Measurements from ENCODE around the gene TRIM8.

Gene TRIM8

GRCh38 chr10:102676534-102677315, 32.4 kb downstream of the TRIM8 start:
- Histone ChIP-seq H3K4me3 (ENCODE audit: insufficient read depth, low read length, poor library complexity, severe bottlenecking) (no peak overlapping the region), H3K79me2 (ENCODE audit: insufficient read depth, low read length) (no peaks in the 10 kb centered on the region), H3K27ac (ENCODE audit: low read depth, low read length) (no peak overlapping the region), H2AFZ (ENCODE audit: low read depth, low read length, severe bottlenecking) (no peak overlapping the region), H3K9ac (ENCODE audit: low read length) (no peak overlapping the region), H3K36me3 (ENCODE audit: low read length) (no peaks in the 10 kb centered on the region), H3K9me3 (ENCODE audit: insufficient read depth, low read length) (no peaks in the 10 kb centered on the region), H3F3A (ENCODE audit: insufficient read depth) (no peaks in the 10 kb centered on the region), H3K27me3 (ENCODE audit: low read length) (no peaks in the 10 kb centered on the region), H3K4me2 (ENCODE audit: low read depth, low read length, poor library complexity, severe bottlenecking) (no peak overlapping the region), H4K20me1 (ENCODE audit: low read depth, low read length) (no peaks in the 10 kb centered on the region), H3K9me2 (replicated peaks; ENCODE audit: insufficient read depth, low read length) (no peaks in the 10 kb centered on the region)
- TF ChIP-seq EZH2phosphoT487 (conservative IDR thresholded peaks at IDR 0.05; ENCODE audit: low read length) = no peak
- TF ChIP-seq, protein P1, sequence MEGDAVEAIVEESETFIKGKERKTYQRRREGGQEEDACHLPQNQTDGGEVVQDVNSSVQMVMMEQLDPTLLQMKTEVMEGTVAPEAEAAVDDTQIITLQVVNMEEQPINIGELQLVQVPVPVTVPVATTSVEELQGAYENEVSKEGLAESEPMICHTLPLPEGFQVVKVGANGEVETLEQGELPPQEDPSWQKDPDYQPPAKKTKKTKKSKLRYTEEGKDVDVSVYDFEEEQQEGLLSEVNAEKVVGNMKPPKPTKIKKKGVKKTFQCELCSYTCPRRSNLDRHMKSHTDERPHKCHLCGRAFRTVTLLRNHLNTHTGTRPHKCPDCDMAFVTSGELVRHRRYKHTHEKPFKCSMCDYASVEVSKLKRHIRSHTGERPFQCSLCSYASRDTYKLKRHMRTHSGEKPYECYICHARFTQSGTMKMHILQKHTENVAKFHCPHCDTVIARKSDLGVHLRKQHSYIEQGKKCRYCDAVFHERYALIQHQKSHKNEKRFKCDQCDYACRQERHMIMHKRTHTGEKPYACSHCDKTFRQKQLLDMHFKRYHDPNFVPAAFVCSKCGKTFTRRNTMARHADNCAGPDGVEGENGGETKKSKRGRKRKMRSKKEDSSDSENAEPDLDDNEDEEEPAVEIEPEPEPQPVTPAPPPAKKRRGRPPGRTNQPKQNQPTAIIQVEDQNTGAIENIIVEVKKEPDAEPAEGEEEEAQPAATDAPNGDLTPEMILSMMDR (IDR thresholded peaks at IDR 0.05; ENCODE audit: insufficient read depth, low read length, poor library complexity, severe bottlenecking) = no peak

- H4K20me1 ChIP-seq (ENCODE audit: low read depth, low read length) = no peaks in the 10 kb centered on the region
Observed at GRCh38 chr10:102677331-102678067, 33.2 kb downstream of the TRIM8 start.

GRCh38 chr10:102678068-102678400, 33.8 kb downstream of the TRIM8 start:
- H3F3A ChIP-seq (ENCODE audit: insufficient read depth) = no peaks in the 10 kb centered on the region
- no peak overlapping the region for H3K9ac ChIP-seq (ENCODE audit: low read length)
- TF ChIP-seq, protein P1 (IDR thresholded peaks at IDR 0.05; ENCODE audit: insufficient read depth, low read length, poor library complexity, severe bottlenecking) = no peak
- TF ChIP-seq EZH2phosphoT487 (conservative IDR thresholded peaks at IDR 0.05; ENCODE audit: low read length) = no peak
- no peak overlapping the region for H3K4me3 ChIP-seq (ENCODE audit: insufficient read depth, low read length, poor library complexity, severe bottlenecking)
- H4K20me1 ChIP-seq (ENCODE audit: low read depth, low read length) = no peaks in the 10 kb centered on the region
- H3K79me2 ChIP-seq (ENCODE audit: insufficient read depth, low read length) = no peaks in the 10 kb centered on the region
- no peak overlapping the region for H2AFZ ChIP-seq (ENCODE audit: low read depth, low read length, severe bottlenecking)
- H3K9me2 ChIP-seq (replicated peaks; ENCODE audit: insufficient read depth, low read length) = no peaks in the 10 kb centered on the region
- no peaks in the 10 kb centered on the region for H3K36me3 ChIP-seq (ENCODE audit: low read length)
- H3K9me3 ChIP-seq (ENCODE audit: insufficient read depth, low read length) = no peaks in the 10 kb centered on the region
- no peak overlapping the region for H3K27ac ChIP-seq (ENCODE audit: low read depth, low read length)
- no peak overlapping the region for H3K4me2 ChIP-seq (ENCODE audit: low read depth, low read length, poor library complexity, severe bottlenecking)
- no peaks in the 10 kb centered on the region for H3K27me3 ChIP-seq (ENCODE audit: low read length)

More at GRCh38 chr10:102677331-102678067, 33.2 kb downstream of the TRIM8 start:
- Histone ChIP-seq H3K9me2 (replicated peaks; ENCODE audit: insufficient read depth, low read length) (no peaks in the 10 kb centered on the region), H3K4me2 (ENCODE audit: low read depth, low read length, poor library complexity, severe bottlenecking) (no peak overlapping the region), H3K9me3 (ENCODE audit: insufficient read depth, low read length) (no peaks in the 10 kb centered on the region), H3K27ac (ENCODE audit: low read depth, low read length) (no peak overlapping the region), H3K79me2 (ENCODE audit: insufficient read depth, low read length) (no peaks in the 10 kb centered on the region), H3K9ac (ENCODE audit: low read length) (no peak overlapping the region), H3K4me3 (ENCODE audit: insufficient read depth, low read length, poor library complexity, severe bottlenecking) (no peak overlapping the region), H3K36me3 (ENCODE audit: low read length) (no peaks in the 10 kb centered on the region), H3K27me3 (ENCODE audit: low read length) (no peaks in the 10 kb centered on the region), H2AFZ (ENCODE audit: low read depth, low read length, severe bottlenecking) (no peak overlapping the region), H3F3A (ENCODE audit: insufficient read depth) (no peaks in the 10 kb centered on the region)
- TF ChIP-seq, protein P1 (IDR thresholded peaks at IDR 0.05; ENCODE audit: insufficient read depth, low read length, poor library complexity, severe bottlenecking) = no peak
- TF ChIP-seq EZH2phosphoT487 (conservative IDR thresholded peaks at IDR 0.05; ENCODE audit: low read length) = no peak

Measured in SU-DHL-6 (cell line).